Neural cell (in vitro differentiated cells): ENCODE measurements around the gene HOXB7.

Source experiments
- EP300 ChIP-seq: fragments of 450-650 bp; conservative IDR thresholded peaks from 2 replicates; pipeline ENCODE4 v1.6.1; 2014; ENCODE audit warnings: antibody characterized with exemption, mild to moderate bottlenecking, moderate library complexity; ENCODE audit not compliant: poor library complexity, severe bottlenecking
- EZH2 ChIP-seq: fragments of 200-600, 300-800 bp; shearing (Covaris generic), sonication (generic); IDR thresholded peaks from 2 replicates; pipeline ENCODE4 v1.6.1; 2014; ENCODE audit warnings: antibody characterized with exemption, low read length, borderline replicate concordance, mild to moderate bottlenecking; ENCODE audit not compliant: insufficient read depth, poor library complexity, severe bottlenecking
- POLR2AphosphoS5 ChIP-seq: IDR thresholded peaks from 2 replicates; pipeline ENCODE4 v1.6.1; 2012
- RAD21 ChIP-seq: fragments of 450-650 bp; conservative IDR thresholded peaks from 2 replicates; pipeline ENCODE4 v1.6.1; 2014; ENCODE audit warnings: antibody characterized with exemption, mild to moderate bottlenecking, moderate library complexity
- SMC3 ChIP-seq: fragments of 450-650 bp; conservative IDR thresholded peaks from 2 replicates; pipeline ENCODE4 v1.6.1; 2014; ENCODE audit warnings: antibody characterized with exemption, mild to moderate bottlenecking, moderate library complexity; ENCODE audit not compliant: poor library complexity
- TAF1 ChIP-seq: IDR thresholded peaks from 2 replicates; pipeline ENCODE4 v1.6.1; 2012; ENCODE audit warnings: low read depth
- TF ChIP-seq, protein P1 (sequence below): fragments of 450-650 bp; IDR thresholded peaks from 2 replicates; pipeline ENCODE4 v1.5.1; 2014; ENCODE audit warnings: antibody characterized with exemption, mild to moderate bottlenecking, moderate library complexity; ENCODE audit not compliant: poor library complexity, severe bottlenecking
- TF ChIP-seq, protein P2 (sequence below): IDR thresholded peaks from 2 replicates; pipeline ENCODE4 v1.6.1; 2012; ENCODE audit warnings: borderline replicate concordance

DNA sequence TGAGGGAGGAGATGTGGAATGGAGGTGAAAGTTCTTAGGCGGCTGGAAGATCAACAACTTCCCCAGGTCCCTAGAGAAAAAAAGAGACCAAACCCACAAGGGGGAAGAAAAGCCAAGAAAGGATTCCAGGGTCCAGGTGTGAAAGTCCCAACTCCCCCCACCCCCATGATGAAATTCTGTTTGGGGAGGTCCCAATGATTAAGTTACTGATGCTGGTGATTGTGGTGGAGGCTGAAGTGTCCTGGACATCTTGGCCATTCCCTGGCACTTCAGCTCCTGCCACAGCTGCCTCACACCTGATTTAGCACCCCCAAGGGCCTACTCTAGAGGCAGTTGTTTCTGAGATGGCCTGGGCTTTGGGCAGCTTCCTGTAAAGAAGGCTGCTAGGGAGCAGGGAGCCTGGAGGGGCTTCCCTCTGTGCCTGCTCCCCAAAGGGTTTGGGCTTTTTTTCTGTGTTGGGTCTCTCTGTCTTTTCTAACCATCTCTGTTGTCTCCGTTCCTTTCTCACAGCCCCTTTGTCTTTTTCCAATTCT is 45.7 kb downstream of the HOXB7 start:
- TF ChIP-seq POLR2AphosphoS5 (no peak), EP300 (no peak), RAD21 (no peak), TAF1 (no peak), SMC3 (no peak), EZH2 (no peak)
- TF ChIP-seq, protein P1, sequence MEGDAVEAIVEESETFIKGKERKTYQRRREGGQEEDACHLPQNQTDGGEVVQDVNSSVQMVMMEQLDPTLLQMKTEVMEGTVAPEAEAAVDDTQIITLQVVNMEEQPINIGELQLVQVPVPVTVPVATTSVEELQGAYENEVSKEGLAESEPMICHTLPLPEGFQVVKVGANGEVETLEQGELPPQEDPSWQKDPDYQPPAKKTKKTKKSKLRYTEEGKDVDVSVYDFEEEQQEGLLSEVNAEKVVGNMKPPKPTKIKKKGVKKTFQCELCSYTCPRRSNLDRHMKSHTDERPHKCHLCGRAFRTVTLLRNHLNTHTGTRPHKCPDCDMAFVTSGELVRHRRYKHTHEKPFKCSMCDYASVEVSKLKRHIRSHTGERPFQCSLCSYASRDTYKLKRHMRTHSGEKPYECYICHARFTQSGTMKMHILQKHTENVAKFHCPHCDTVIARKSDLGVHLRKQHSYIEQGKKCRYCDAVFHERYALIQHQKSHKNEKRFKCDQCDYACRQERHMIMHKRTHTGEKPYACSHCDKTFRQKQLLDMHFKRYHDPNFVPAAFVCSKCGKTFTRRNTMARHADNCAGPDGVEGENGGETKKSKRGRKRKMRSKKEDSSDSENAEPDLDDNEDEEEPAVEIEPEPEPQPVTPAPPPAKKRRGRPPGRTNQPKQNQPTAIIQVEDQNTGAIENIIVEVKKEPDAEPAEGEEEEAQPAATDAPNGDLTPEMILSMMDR: no peak
- TF ChIP-seq, protein P2, sequence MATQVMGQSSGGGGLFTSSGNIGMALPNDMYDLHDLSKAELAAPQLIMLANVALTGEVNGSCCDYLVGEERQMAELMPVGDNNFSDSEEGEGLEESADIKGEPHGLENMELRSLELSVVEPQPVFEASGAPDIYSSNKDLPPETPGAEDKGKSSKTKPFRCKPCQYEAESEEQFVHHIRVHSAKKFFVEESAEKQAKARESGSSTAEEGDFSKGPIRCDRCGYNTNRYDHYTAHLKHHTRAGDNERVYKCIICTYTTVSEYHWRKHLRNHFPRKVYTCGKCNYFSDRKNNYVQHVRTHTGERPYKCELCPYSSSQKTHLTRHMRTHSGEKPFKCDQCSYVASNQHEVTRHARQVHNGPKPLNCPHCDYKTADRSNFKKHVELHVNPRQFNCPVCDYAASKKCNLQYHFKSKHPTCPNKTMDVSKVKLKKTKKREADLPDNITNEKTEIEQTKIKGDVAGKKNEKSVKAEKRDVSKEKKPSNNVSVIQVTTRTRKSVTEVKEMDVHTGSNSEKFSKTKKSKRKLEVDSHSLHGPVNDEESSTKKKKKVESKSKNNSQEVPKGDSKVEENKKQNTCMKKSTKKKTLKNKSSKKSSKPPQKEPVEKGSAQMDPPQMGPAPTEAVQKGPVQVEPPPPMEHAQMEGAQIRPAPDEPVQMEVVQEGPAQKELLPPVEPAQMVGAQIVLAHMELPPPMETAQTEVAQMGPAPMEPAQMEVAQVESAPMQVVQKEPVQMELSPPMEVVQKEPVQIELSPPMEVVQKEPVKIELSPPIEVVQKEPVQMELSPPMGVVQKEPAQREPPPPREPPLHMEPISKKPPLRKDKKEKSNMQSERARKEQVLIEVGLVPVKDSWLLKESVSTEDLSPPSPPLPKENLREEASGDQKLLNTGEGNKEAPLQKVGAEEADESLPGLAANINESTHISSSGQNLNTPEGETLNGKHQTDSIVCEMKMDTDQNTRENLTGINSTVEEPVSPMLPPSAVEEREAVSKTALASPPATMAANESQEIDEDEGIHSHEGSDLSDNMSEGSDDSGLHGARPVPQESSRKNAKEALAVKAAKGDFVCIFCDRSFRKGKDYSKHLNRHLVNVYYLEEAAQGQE: no peak
